NOMO-1 treated with dmso at 0.1 percent for 144 hours (cell line): ENCODE measurements around the gene XPNPEP2.

Experiments used
- DNase-seq: peaks from one replicate; lab custom pipeline; 2025; ENCODE audit not compliant: unreplicated experiment; lab: John Stamatoyannopoulos, UW

XPNPEP2 gene

GRCh38 chrX:129797251-129797906, 58.6 kb downstream of the XPNPEP2 start:
- no peak for DNase-seq

GRCh38 chrX:129798456-129798855, 59.7 kb downstream of the XPNPEP2 start:
- no peak for DNase-seq

DNA sequence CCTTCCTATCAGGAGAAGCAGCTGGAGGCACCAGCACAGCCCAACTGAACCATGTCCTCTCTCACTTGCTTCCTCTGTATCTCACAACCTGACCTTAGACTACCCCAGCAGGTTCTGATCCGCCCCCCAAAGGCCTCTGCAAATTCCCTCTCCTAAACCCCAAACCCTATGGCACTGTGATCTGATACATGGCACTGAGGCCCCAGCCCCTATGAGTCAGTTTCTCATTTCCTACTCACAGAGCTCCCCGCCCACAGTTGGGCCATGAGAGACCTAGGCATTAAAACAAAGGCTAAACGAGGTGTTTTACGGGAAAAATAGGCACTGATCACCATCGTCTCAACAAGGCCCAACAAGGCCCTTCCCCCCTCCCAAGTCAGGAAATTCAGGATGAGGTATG, 60.1 kb downstream of the XPNPEP2 start:
- no peak for DNase-seq

DNA sequence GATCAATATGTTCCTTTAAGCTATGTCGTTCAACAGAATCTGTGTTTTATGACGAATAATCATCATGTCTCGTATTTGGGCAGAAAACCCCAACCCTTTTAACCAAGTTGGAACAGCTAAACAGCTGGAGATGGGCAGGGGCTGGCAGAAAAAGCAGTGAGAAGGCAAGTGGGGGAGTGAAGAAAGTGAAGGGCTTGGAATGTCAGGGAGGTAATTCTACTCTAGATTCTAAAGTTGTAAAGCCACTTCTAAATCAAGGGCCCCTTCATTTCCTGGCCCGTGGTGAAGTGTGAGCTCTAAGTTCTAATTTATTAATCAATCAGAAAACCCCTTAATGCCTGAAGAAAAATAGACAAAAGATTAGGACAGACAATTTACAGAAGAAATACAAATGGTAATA, 61.4 kb downstream of the XPNPEP2 start:
- DNase-seq = no peak

DNA sequence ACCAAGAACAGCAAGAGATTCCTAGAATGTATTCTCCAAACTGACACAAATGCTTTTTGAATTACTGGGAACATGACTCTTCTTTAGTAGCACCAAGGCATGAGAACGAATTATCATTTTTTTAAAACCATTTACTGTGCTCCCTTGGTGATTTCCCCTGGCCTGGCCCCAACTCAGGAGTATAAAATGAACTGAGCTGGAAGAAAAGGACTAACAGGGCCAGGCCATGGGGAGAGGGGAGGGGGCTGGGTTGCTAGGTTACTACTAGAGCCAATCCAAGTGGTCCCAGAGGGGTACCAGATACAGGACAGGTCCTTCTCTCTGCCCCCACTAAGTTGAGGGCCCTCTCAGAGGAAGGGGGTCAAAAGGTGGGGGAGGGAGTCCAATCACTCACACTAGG, 64.1 kb downstream of the XPNPEP2 start:
- DNase-seq = no peak

- no peak for DNase-seq
Measured at GRCh38 chrX:129804806-129805205, 66.0 kb downstream of the XPNPEP2 start.

GRCh38 chrX:129808158-129808828, 69.5 kb downstream of the XPNPEP2 start:
- no peak for DNase-seq

- DNase-seq = peak; percentile 65
Measured at GRCh38 chrX:129808829-129809796, 70.3 kb downstream of the XPNPEP2 start.

DNA sequence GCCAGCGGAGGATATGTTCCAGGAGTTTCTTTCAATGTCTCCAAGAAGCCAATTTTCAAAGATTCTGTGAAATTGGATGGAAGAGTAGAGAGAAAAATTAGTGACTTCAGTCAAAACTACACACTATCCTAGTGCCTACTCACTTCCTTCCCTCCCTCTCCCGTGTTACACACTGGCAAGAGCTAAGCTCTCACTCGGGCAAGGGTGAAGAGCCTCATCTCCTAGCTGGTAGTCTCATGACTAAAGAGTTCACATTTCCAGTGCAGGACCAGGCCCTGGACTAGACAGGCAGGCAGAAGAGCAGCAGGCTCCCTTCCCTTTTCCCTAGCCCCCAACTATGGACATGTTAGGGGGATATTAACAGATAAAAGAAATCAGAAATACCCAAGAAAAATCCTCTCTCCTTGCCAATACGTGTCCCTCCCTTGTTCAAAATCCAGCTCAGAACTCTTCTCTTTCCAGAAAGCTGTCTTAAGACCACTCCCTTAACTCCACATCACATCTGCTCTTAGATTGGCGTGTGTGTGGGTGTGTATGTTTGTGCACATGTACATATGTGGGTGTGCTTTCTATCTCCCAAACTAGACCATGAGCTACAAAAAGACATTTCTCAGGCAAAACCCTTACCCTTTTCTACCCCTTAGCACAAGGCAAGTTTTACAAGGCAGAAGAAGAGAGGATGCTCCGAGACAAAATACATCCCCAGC, 75.0 kb downstream of the XPNPEP2 start:
- no peak for DNase-seq

- no peak for DNase-seq
Measured at GRCh38 chrX:129818123-129818522, 79.3 kb downstream of the XPNPEP2 start.
